Activated CD4-positive, alpha-beta T cell treated with anti-CD3 and anti-CD28 coated beads for 1 hour (primary cell): ENCODE measurements around the gene GSK3A.

Experiments used
- DNase-seq: peaks from one replicate; pipeline ENCODE4 v3.0.0-alpha.2; 2020

GSK3A gene

DNA sequence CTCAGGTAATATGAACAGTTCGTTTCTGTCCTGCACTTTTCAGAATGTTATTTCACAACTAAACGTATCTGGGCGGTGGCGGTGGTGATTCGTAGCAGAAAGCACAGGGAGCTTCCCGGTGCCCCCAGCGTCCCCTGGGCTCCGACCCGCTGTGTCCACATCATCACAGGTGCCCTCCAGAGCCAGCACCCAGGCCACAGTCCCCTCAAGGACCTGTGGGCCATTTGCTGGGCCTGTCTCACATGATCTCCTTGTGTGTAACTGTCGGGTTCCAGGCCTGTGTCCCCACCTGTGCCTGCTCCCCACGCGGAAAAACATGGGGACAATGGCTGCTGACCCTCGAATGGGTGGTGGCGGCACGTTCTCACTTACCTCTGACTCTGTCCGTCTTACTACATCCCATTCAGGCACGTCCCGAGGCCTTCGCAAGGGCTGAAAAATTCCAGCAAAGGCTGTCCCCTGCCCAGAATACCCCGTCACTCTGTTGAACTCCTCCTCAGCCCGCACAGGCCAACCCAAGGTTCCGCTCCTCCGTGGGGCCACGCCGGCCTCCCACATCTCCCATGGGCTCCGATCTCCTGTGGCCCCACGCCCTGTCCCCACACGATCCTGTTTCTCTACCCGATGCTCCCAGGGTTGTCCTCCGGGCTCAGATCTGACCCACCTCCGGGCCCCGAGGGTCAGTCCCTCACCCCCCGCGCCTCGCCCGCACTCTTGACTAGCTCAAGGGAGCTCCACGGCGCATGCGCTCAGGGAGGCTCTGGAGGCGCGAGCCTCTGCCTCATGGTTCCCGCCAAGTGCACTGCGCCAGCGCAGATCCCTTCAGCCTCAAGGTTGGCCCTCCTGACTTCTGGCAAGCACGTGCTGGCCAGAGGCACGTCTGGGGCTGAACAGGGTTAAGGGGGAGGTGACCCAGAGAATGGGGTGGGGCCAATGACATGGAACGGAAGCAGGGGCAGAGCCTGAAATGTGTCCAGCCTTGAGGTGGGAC is 46.1 kb downstream of the GSK3A start:
- DNase-seq, result no peak

DNA sequence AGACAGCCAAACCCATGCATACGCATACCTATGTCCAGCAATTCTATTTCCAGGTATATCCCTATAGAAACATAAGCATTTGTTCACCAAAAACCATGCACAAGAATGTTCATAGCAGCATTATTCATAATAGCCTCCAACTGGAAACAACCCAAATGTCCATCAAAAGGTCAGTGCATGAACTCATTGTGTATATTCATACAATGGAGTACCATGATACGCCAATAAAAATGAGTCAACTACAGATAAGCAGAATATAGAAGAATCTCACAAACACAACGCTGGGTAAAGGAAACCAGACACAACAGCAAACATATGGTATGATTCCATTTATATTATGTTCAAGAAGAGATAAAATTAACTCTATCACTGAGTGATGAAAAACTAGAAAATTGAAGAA is 48.7 kb downstream of the GSK3A start:
- DNase-seq, result no peak

DNA sequence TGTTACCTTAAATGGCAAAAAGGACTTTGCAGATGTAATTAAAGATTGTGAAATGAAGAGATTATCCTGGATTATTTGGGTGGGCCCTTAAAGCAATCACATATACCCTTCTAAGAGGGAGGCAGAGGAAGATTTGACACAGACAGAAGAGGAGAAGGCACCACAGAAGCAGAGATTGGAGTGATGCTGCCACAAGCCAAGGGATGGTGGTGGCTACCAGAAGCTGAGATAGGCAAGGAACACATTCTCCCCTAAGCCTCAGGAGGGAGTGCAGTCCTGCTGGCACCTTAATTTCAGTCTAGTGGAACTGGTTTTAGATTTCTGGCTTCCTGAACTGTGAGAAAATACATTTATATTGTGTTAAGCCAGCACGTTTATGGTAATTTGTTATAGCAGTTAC is 49.1 kb downstream of the GSK3A start:
- DNase-seq, result no peak

DNA sequence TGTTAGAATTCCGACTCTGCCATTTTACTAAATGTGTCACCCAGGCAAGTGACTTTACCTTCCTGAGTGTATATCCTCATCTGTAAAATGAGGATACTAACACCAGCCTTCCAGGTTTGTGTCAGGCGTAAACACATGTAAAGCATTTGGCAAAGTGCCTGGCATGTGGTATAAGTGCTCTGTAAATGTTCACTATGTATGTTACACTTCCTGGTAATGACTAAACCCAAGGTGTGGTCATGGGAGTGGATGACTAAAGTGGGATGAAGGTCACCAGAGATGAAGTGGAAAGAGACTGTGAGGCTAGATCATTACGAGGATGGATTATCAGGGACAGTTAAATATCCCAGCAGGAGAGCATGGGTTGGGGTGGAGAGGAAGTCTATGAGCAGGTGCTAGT is 50.5 kb downstream of the GSK3A start:
- DNase-seq, result no peak

DNA sequence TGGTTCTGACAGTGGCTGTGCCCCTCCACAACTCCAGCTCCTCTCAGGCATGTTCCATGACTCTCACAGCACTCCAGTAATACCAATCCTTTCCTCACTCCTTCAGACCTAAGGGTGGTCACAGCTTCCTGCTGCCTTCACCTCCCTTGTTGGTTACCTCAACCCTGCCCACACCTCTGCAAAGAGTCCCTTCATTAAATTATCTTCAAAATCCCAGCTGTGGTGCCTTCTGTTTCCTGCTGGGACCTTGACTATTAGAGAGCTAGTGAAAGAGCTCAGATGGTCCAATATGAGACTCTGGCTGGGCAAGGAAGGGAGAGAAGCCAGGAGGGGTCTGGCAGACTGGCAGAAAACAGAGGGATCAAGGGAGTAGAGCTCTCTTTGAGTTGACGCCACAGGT is 51.1 kb downstream of the GSK3A start:
- DNase-seq, result no peak

DNA sequence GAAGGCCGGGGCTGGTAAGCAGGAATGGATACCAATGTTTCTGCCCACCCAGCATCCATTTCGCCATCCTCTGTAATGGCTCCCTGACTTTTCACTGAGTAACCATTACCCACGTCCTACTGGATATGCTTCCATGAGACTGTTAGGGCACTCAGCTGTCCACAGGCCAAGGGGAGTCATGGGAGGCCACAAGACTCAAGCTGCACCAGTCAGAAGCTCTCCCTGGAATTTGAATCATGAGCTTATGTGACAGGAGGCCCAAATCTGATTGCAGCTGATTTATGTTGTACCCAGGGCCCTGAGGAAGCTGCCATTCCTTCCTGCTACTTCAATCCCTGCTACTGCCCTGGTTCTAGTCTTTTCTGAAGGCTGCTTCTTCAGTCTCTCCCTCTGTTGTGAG is 53.3 kb downstream of the GSK3A start:
- DNase-seq, result no peak

DNA sequence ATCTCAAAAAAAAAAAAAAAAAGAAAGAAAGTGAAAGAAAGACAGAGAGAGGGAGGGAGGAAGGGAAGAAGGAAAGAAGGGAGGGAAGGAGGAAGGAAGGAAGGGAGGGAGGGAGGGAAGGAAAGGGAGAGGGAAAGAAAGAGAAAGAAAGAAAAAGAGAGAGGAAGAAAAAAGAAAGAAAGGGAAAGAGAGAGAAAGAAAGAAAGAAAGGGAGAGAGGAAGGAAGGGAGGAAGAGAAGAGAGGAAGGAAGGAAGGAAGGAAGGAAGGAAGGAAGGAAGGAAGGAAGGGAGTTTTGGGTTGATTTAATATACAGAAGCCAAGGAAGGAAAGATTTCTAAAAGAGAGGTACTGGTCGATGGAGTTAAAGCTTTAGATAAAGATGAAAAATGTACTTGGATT is 53.7 kb downstream of the GSK3A start:
- DNase-seq, result no peak

DNA sequence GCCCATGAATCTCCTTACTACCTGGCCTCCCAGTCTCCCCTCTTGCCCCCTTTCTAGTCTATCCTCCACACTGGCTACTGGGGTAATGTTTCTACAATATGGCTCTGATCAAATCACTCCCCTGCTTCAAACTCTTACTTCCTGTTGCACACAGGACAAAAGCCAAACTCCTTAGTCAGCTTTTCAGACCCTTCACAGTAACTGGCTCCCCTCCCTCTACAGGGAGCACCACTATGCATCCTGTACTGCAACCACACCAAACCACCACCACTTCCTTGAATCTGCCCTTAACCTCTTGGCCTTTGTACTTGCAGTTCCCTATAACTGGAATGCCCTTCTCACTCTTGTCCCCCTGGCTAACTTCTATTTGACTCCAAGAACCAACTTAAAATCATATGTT is 57.1 kb downstream of the GSK3A start:
- no peak for DNase-seq

DNA sequence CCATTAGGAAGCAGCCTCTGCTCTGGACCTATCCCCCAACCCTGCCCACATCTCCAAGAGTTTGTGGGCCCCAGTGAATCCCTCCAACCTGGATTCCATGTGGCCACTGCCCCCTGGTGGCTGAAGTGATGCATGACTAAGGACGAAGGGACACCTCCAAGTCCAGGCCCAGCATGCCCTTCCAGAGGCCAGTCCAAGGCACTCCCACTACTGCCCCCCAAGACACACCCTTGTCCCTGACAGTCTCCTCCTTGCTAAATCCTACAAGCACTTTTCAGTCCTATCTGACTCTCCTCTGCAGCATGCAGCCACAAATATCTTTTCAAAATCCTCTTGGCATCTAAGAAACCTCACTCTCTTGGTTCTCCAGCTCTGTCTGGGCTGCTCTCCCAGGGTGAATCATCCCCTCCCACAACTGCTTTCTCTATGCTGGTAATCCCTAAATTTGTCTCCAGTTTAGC is 58.0 kb downstream of the GSK3A start:
- peak; percentile 54 for DNase-seq
